GM12891 (cell line): ENCODE data around the gene GATAD2A.

Experiments
- POLR2A ChIP-seq: IDR thresholded peaks from 2 replicates; pipeline ENCODE4 v1.6.1; 2011; ENCODE audit warnings: low read depth, low read length, control low read depth
- POLR2AphosphoS5 ChIP-seq: IDR thresholded peaks from 2 replicates; pipeline ENCODE4 v1.6.1; 2011; ENCODE audit warnings: low read depth, low read length, control low read depth
- TAF1 ChIP-seq: IDR thresholded peaks from 2 replicates; pipeline ENCODE4 v1.6.1; 2011; ENCODE audit warnings: low read depth, low read length, control low read depth

DNA sequence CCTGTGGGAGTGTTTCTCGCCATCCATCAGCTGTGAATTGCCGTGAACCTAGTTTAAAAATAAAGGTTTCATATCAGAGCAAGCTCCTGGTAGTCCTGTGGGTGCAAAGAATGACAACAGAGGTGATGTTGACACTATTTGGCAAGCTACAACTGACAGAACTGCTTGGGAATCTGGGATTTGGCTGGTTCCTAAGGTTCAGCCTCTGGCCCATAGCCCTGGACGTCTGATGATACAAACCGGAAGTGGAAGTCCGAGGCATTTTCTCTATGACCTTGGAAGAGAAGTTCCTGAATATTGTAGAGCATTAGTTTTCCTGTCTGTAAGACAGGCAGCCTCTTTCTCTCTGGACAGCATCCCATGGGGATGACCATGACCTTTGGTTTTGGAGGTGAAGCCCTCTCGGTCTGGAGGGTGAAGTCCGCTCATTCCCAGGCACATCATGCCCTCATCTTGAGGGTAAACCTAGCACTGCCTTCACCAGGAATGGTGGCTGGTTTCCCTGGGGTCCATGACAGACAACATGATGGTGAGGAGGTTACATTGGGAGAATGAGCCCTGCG is 29.1 kb downstream of the GATAD2A start:
- no peak for TF ChIP-seq POLR2A
- no peak for TF ChIP-seq POLR2AphosphoS5
- TF ChIP-seq TAF1: no peak
